K562 (cell line): Measurements from ENCODE around the gene CASKIN2. TPM values are rescaled to one million over a fixed set of nuclear protein-coding genes. Genes with fewer than 3 reads are reported as not detected.
"Not testable (repeated sequence)": the region's sequence is repeated elsewhere in the genome, so short reads cannot be mapped to it uniquely, and the experiment has no call there.

Experiments used
- ATAC-seq: fragments of 200-7000 bp; cut with Tn5 transposase; 3 replicates; pipeline ENCODE4 v1.9.1; 2020; ENCODE audit warnings: moderate library complexity
- BruUV-seq: library from RNA; stranded (reverse); fragments of 400-500 nt; replicated peaks from 2 replicates; lab custom pipeline; 2021; lab: Mats Ljungman, UMichigan
- CTCF ChIA-PET: fragments of 300-600 bp; formaldehyde crosslinking; extraction: SDS; loops from one replicate; lab custom pipeline; 2021; ENCODE audit warnings: low intra/inter-chr PET ratio; lab: Yijun Ruan, JAX
- POLR2A ChIA-PET: fragments of 300-600, 350-650 bp; sonication (Branson Sonifier 250); formaldehyde crosslinking; extraction: SDS; loops from one replicate; lab custom pipeline; 2021; ENCODE audit warnings: antibody characterized with exemption, inconsistent platforms; lab: Yijun Ruan, JAX
- DNase-seq, 4 experiments: peaks; one replicate each; pipeline versions ENCODE4 v3.0.0 to v3.0.0-alpha.2; 2011 to 2018; ENCODE audit warnings: low spot score in 3 of 4, mixed read lengths in 3 of 4; ENCODE audit errors: extremely low read depth in 1 of 4
- FAIRE-seq: peaks from 2 replicates; lab custom pipeline; 2011; peaks lifted over from hg19 to GRCh38; lab: Jason Lieb, UNC
- H2AFZ ChIP-seq: 2 replicates; pipeline ENCODE4 v1.6.0; 2011; ENCODE audit warnings: low read depth, low read length, control low read depth, inconsistent platforms
- H3K27ac ChIP-seq: fragments of 200-600 bp; 3 replicates; pipeline ENCODE4 v1.8.0; 2011; ENCODE audit warnings: low read depth, mild to moderate bottlenecking, control low read depth, inconsistent platforms, low read length, moderate library complexity, mixed read lengths; ENCODE audit errors: extremely low read depth
- H3K27me3 ChIP-seq, 2 experiments: fragments of 300-600 bp in 1 of 2; 2 replicates in 1 of 2; 3 replicates in 1 of 2; pipeline versions ENCODE4 v1.6.0 to v1.8.0; 2011; ENCODE audit warnings: inconsistent platforms in 2 of 2, low read length in 2 of 2, mild to moderate bottlenecking in 1 of 2, mixed read lengths in 1 of 2, moderate library complexity in 1 of 2; ENCODE audit not compliant: control insufficient read depth in 2 of 2, insufficient read depth in 2 of 2
- H3K36me3 ChIP-seq: fragments of 300-600 bp; 3 replicates; pipeline ENCODE4 v1.8.0; 2011; ENCODE audit warnings: mild to moderate bottlenecking, low read length, inconsistent platforms; ENCODE audit not compliant: control insufficient read depth, insufficient read depth
- H3K4me1 ChIP-seq, 2 experiments: fragments of 200-600 bp in 1 of 2; replicated peaks in 1 of 2; 2 replicates in 1 of 2; 3 replicates in 1 of 2; pipeline versions ENCODE4 v1.5.1 to v1.8.0; 2011; ENCODE audit warnings: inconsistent platforms in 2 of 2, low read length in 2 of 2, mild to moderate bottlenecking in 1 of 2, mixed read lengths in 1 of 2, moderate library complexity in 1 of 2; ENCODE audit not compliant: control insufficient read depth in 2 of 2, insufficient read depth in 2 of 2
- H3K4me2 ChIP-seq: 2 replicates; pipeline ENCODE4 v1.6.1; 2011; ENCODE audit warnings: low read length, control low read depth, inconsistent platforms, mixed read lengths; ENCODE audit not compliant: insufficient read depth
- H3K4me3 ChIP-seq: fragments of 200-600 bp; sonication (generic), shearing (Covaris generic); 2 replicates; pipeline ENCODE4 v1.5.1; 2016; ENCODE audit warnings: control low read depth, inconsistent platforms
- H3K79me2 ChIP-seq: fragments of 200-600 bp; 3 replicates; pipeline ENCODE4 v1.8.0; 2011; ENCODE audit warnings: low read length, inconsistent platforms; ENCODE audit not compliant: control insufficient read depth, insufficient read depth
- H3K9ac ChIP-seq, 2 experiments: 2 replicates each; pipeline versions ENCODE4 v1.6.0 to v1.6.1; 2011; ENCODE audit warnings: low read depth in 2 of 2, low read length in 2 of 2, control low read depth in 1 of 2, inconsistent platforms in 1 of 2, mild to moderate bottlenecking in 1 of 2, mixed read lengths in 1 of 2; ENCODE audit not compliant: insufficient read depth in 1 of 2
- H3K9me1 ChIP-seq: one replicate; pipeline ENCODE4 v1.6.0; 2011; ENCODE audit warnings: inconsistent platforms, mild to moderate bottlenecking, low read length, moderate library complexity; ENCODE audit not compliant: control insufficient read depth, insufficient read depth
- H3K9me3 ChIP-seq: replicated peaks from 2 replicates; pipeline ENCODE4 v1.5.1; 2011; ENCODE audit warnings: low read depth, low read length, inconsistent platforms; ENCODE audit not compliant: control insufficient read depth, insufficient read depth
- H4K20me1 ChIP-seq: replicated peaks from 2 replicates; pipeline ENCODE4 v1.6.1; 2011; ENCODE audit warnings: low read length, inconsistent platforms, mixed read lengths; ENCODE audit not compliant: control insufficient read depth, insufficient read depth
- CSDE1 ChIP-seq, 2 experiments: fragments of 450-650 bp; IDR thresholded peaks; 2 replicates each; pipeline ENCODE4 v1.6.1; 2016; ENCODE audit warnings: mild to moderate bottlenecking in 1 of 2
- EGR1 ChIP-seq: fragments of 450-650 bp; conservative IDR thresholded peaks from 2 replicates; pipeline ENCODE4 v1.6.1; 2017; ENCODE audit warnings: mild to moderate bottlenecking
- MXD1 ChIP-seq: fragments of 250-450 bp; sonication (Bioruptor Pico); IDR thresholded peaks from 2 replicates; pipeline ENCODE4 v1.8.0; 2021; ENCODE audit warnings: borderline replicate concordance, mild to moderate bottlenecking, moderate library complexity; ENCODE audit not compliant: poor library complexity, severe bottlenecking
- PCBP1 ChIP-seq: fragments of 200-400 bp; formaldehyde crosslinking; IDR thresholded peaks from 2 replicates; pipeline ENCODE4 v1.6.1; 2018; ENCODE audit warnings: mild to moderate bottlenecking, low read depth, low read length; ENCODE audit not compliant: poor library complexity, severe bottlenecking
- SRSF7 ChIP-seq: fragments of 200-400 bp; formaldehyde crosslinking; optimal IDR thresholded peaks from 2 replicates; pipeline ENCODE3; 2017; ENCODE audit warnings: mild to moderate bottlenecking, low read depth, low read length
- TAF15 ChIP-seq: fragments of 200-400 bp; formaldehyde crosslinking; IDR thresholded peaks from 2 replicates; pipeline ENCODE4 v1.6.1; 2017; ENCODE audit warnings: mild to moderate bottlenecking, low read depth, low read length, moderate library complexity
- ZZZ3 ChIP-seq: fragments of 450-650 bp; IDR thresholded peaks from 2 replicates; pipeline ENCODE4 v1.6.1; 2016; ENCODE audit warnings: antibody characterized with exemption, mild to moderate bottlenecking, moderate library complexity
- WGBS: fragments of 100-300 bp; shearing (Covaris generic); methylation state at CpG from one replicate; pipeline ENCODE4 v1.1.6; 2016; ENCODE audit warnings: low coverage, mixed read lengths; ENCODE audit not compliant: insufficient coverage; ENCODE audit errors: missing lambda C conversion rate; 5-methylcytosine and 5-hydroxymethylcytosine counted together
- in situ Hi-C: fragments of 300-500 bp; cut with MboI; formaldehyde crosslinking; loops from 4 replicates; pipeline ENCODE4 v1.15.0; 2018; ENCODE audit warnings: inconsistent platforms, mixed read lengths
- intact Hi-C: fragments of 100-400 bp; cut with micrococcal nuclease; formaldehyde crosslinking; loops from 2 replicates; pipeline ENCODE4 v1.14.2; 2022
- polyA plus RNA-seq, 8 experiments: library from polyadenylated mRNA; depleted of rRNA in 4 of 8; stranded (reverse) in 5 of 8; unstranded in 3 of 8; fragments of >200 nt; fragmentation: Nextera tagmentation in 2 of 8; fragmentation: Illumina TruSeq in 1 of 8; extraction: Ambion mirVana in 2 of 8; extraction: Trizol in 1 of 8; gene quantifications; 2 replicates each; pipeline versions ENCODE4 v1.2.1 to v1.2.3, GENCODE V29; 2011 to 2014; ENCODE audit warnings: inconsistent platforms in 1 of 8, missing spikeins in 1 of 8
- total RNA-seq, 7 experiments: library from RNA; depleted of rRNA in 6 of 7; stranded (reverse); fragments of >200 nt in 6 of 7; fragmentation: Illumina TruSeq in 2 of 7; extraction: Trizol in 2 of 7; gene quantifications; 2 replicates each; pipeline versions ENCODE4 v1.2.1 to v1.2.3, GENCODE V29; 2011 to 2021; ENCODE audit warnings: low replicate concordance in 1 of 7
- TF ChIP-seq, protein P1 (sequence below): fragments of 150-350 bp; IDR thresholded peaks from 2 replicates; pipeline ENCODE4 v1.6.1; 2014; ENCODE audit warnings: low read depth, mild to moderate bottlenecking, low read length, borderline replicate concordance

CASKIN2 gene
- total and polyA plus RNA-seq, 9 of the 15 experiments (the other 6 are each of a cell fraction or from before 2014, with no cell fraction given): 0.01 to 12.2 (median 2.1) TPM

DNA sequence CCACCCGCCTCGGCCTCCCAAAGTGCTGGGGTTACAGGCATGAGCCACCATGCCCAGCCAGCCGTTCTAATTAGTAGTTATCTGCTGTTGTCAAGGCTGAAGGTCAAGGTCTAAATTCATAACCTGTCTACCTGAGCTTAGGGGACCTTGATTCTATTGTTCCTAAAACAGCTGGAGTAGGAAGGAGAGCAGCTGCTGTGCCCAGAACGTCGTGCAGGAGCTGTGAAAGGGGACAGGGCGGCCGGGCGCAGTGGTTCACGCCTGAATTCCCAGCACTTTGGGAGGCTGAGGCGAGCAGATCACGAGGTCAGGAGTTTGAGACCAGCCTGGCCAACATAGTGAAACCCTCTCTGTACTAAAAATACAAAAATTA is 37.9 kb downstream of the CASKIN2 start:
- intact Hi-C loops, ATAC-seq, H3K79me2 ChIP-seq, H3K27ac ChIP-seq, FAIRE-seq, H3K27me3 ChIP-seq, H3K4me2 ChIP-seq, H3K9me3 ChIP-seq, H3K4me3 ChIP-seq, BruUV-seq, CTCF ChIA-PET, H2AFZ ChIP-seq, DNase-seq, H3K9me1 ChIP-seq, in situ Hi-C loops, H3K9ac ChIP-seq: not testable (repeated sequence)
- Histone ChIP-seq H4K20me1 (peaks cover 17% of the 10 kb centered on the region), H3K4me1 (peaks cover 0 to 13% of the 10 kb centered on the region in 2 experiments; a peak in 2 of 5 replicates), H3K36me3 (peaks cover 11% of the 10 kb centered on the region; the same call in 2 of the 3 replicates)
- 93% methylated on average over 9 of the region's 11 CpGs for WGBS
- POLR2A ChIA-PET: interaction anchor here (0.6 to 1.8 kb wide), 2 partner anchors 9 to 22 kb away, joined by 3 to 5 read pairs; partner anchors contain the start of gene TMEM94

- no peaks in the 10 kb centered on the region for H3K27me3 ChIP-seq
- no peak overlapping the region for H3K9ac ChIP-seq
- intact Hi-C loops: no loop called here
- H3K9me1 ChIP-seq: no peaks in the 10 kb centered on the region
- peaks cover 0 to 13% of the 10 kb centered on the region in 2 experiments; a peak in 2 of 5 replicates for H3K4me1 ChIP-seq
- no peak overlapping the region for H3K4me3 ChIP-seq
- peaks cover 16% of the 10 kb centered on the region for H3K36me3 ChIP-seq
- DNase-seq (no peak), ATAC-seq (no peak), FAIRE-seq (no peak)
- no peaks in the 10 kb centered on the region for H3K79me2 ChIP-seq
- BruUV-seq: no TSS peak
- no peak overlapping the region for H2AFZ ChIP-seq
- no peak overlapping the region for H3K27ac ChIP-seq
- in situ Hi-C loops: no loop called here
- POLR2A ChIA-PET: interaction anchor here (0.6 to 1.8 kb wide), 5 partner anchors 10 to 1014 kb away, joined by 3 to 5 read pairs (median 3); partner anchors contain the start of gene TMEM94
- peaks cover 17% of the 10 kb centered on the region for H4K20me1 ChIP-seq
- 80% methylated on average over 10 of the region's 11 CpGs for WGBS
- H3K4me2 ChIP-seq: no peak overlapping the region
- CTCF ChIA-PET: no interaction called here
- no peaks in the 10 kb centered on the region for H3K9me3 ChIP-seq
- TF ChIP-seq CSDE1 (IDR thresholded peaks at IDR 0.05) (no peak), MXD1 (CRISPR knock-in tag) (no peak), SRSF7 (no peak), EGR1 (no peak), TAF15 (no peak), PCBP1 (no peak), ZZZ3 (no peak)
- TF ChIP-seq, protein P1, sequence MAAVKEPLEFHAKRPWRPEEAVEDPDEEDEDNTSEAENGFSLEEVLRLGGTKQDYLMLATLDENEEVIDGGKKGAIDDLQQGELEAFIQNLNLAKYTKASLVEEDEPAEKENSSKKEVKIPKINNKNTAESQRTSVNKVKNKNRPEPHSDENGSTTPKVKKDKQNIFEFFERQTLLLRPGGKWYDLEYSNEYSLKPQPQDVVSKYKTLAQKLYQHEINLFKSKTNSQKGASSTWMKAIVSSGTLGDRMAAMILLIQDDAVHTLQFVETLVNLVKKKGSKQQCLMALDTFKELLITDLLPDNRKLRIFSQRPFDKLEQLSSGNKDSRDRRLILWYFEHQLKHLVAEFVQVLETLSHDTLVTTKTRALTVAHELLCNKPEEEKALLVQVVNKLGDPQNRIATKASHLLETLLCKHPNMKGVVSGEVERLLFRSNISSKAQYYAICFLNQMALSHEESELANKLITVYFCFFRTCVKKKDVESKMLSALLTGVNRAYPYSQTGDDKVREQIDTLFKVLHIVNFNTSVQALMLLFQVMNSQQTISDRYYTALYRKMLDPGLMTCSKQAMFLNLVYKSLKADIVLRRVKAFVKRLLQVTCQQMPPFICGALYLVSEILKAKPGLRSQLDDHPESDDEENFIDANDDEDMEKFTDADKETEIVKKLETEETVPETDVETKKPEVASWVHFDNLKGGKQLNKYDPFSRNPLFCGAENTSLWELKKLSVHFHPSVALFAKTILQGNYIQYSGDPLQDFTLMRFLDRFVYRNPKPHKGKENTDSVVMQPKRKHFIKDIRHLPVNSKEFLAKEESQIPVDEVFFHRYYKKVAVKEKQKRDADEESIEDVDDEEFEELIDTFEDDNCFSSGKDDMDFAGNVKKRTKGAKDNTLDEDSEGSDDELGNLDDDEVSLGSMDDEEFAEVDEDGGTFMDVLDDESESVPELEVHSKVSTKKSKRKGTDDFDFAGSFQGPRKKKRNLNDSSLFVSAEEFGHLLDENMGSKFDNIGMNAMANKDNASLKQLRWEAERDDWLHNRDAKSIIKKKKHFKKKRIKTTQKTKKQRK: no peak
Measured at GRCh38 chr17:75476752-75477489, 38.4 kb downstream of the CASKIN2 start.
